Keratinocyte (primary cell): ENCODE data around the gene MICA. TPM values are rescaled to one million over a fixed set of nuclear protein-coding genes. Genes with fewer than 3 reads are reported as not detected.
A peak's percentile ranks its signal among the peaks of the same experiment; 100 is the strongest.
"Not testable (repeated sequence)": the region's sequence is repeated elsewhere in the genome, so short reads cannot be mapped to it uniquely, and the experiment has no call there.

Experiments used
- DNase-seq: peaks from one replicate; pipeline ENCODE4 v3.0.0-alpha.2; 2011; ENCODE audit warnings: low read depth, missing footprints, low spot score
- FAIRE-seq: peaks from 2 replicates; lab custom pipeline; 2011; peaks lifted over from hg19 to GRCh38; lab: Jason Lieb, UNC
- H2AFZ ChIP-seq: 2 replicates; pipeline ENCODE4 v1.6.0; 2012; ENCODE audit warnings: low read length, control low read depth, inconsistent platforms; ENCODE audit not compliant: control insufficient read depth
- H3K27ac ChIP-seq: 2 replicates; pipeline ENCODE4 v1.5.1; 2011; ENCODE audit warnings: low read length; ENCODE audit not compliant: control insufficient read depth, insufficient read depth
- H3K27me3 ChIP-seq: 3 replicates; pipeline ENCODE4 v1.6.0; 2011; ENCODE audit warnings: low read length; ENCODE audit not compliant: control insufficient read depth, insufficient read depth; ENCODE audit errors: extremely low read depth
- H3K36me3 ChIP-seq, 2 experiments: 2 replicates in 1 of 2; 3 replicates in 1 of 2; pipeline ENCODE4 v1.5.1; 2011; ENCODE audit warnings: low read length in 2 of 2, mild to moderate bottlenecking in 1 of 2; ENCODE audit not compliant: control insufficient read depth in 2 of 2, insufficient read depth in 2 of 2; ENCODE audit errors: extremely low read depth in 1 of 2
- H3K4me1 ChIP-seq: 3 replicates; pipeline ENCODE4 v1.5.1; 2011; ENCODE audit warnings: low read length; ENCODE audit not compliant: control insufficient read depth, insufficient read depth; ENCODE audit errors: extremely low read depth
- H3K4me2 ChIP-seq: 3 replicates; pipeline ENCODE4 v1.6.0; 2011; ENCODE audit warnings: low read depth, low read length; ENCODE audit not compliant: control insufficient read depth, insufficient read depth; ENCODE audit errors: extremely low read depth
- H3K4me3 ChIP-seq, 3 experiments: fragments of 200-600 bp in 1 of 3; sonication (generic) in 1 of 3; 2 replicates in 2 of 3; 3 replicates in 1 of 3; pipeline ENCODE4 v1.5.1; 2011 to 2016; ENCODE audit warnings: low read length in 3 of 3, mild to moderate bottlenecking in 3 of 3, control low read depth in 2 of 3, inconsistent platforms in 1 of 3, low read depth in 1 of 3, mixed read lengths in 1 of 3, mixed run types in 1 of 3, moderate library complexity in 1 of 3; ENCODE audit not compliant: control insufficient read depth in 2 of 3, insufficient read depth in 2 of 3; ENCODE audit errors: extremely low read depth in 1 of 3
- H3K79me2 ChIP-seq: 2 replicates; pipeline ENCODE4 v1.6.0; 2012; ENCODE audit warnings: low read length; ENCODE audit not compliant: control insufficient read depth, insufficient read depth
- H3K9ac ChIP-seq: 3 replicates; pipeline ENCODE4 v1.6.0; 2011; ENCODE audit warnings: low read length; ENCODE audit not compliant: control insufficient read depth, insufficient read depth; ENCODE audit errors: extremely low read depth
- H3K9me1 ChIP-seq: 3 replicates; pipeline ENCODE4 v1.6.0; 2011; ENCODE audit warnings: low read length; ENCODE audit not compliant: control insufficient read depth, insufficient read depth; ENCODE audit errors: extremely low read depth
- H3K9me3 ChIP-seq: 2 replicates; pipeline ENCODE4 v1.5.1; 2012; ENCODE audit warnings: low read depth, low read length; ENCODE audit not compliant: control insufficient read depth
- H4K20me1 ChIP-seq: 3 replicates; pipeline ENCODE4 v1.6.0; 2011; ENCODE audit warnings: low read length; ENCODE audit not compliant: control insufficient read depth, insufficient read depth; ENCODE audit errors: extremely low read depth
- CTCF ChIP-seq, 3 experiments: IDR thresholded peaks in 1 of 3; conservative IDR thresholded peaks in 1 of 3; optimal IDR thresholded peaks in 1 of 3; 2 replicates in 2 of 3; 3 replicates in 1 of 3; pipeline versions ENCODE3 to v1.5.1; 2011; ENCODE audit warnings: low read length in 3 of 3, mild to moderate bottlenecking in 3 of 3, moderate library complexity in 2 of 3, control low read depth in 1 of 3, inconsistent platforms in 1 of 3; ENCODE audit not compliant: insufficient read depth in 2 of 3; ENCODE audit errors: extremely low read depth in 1 of 3
- EZH2 ChIP-seq: IDR thresholded peaks from one replicate; pipeline ENCODE4 v1.6.1; 2012; ENCODE audit warnings: inconsistent platforms, mild to moderate bottlenecking, low read length, moderate library complexity
- dilution Hi-C: fragments of 300-500 bp; cut with MboI; formaldehyde crosslinking; loops from one replicate; pipeline ENCODE4 v1.7.0; 2020; ENCODE audit warnings: low sequenced_read_pairs; ENCODE audit not compliant: extremely low pct_ligation_motif_present
- polyA plus RNA-seq, 5 experiments: library from polyadenylated mRNA; depleted of rRNA in 3 of 5; stranded (reverse) in 3 of 5; stranded (forward) in 1 of 5; unstranded in 1 of 5; fragments of >200 nt; gene quantifications; 1 replicate in 1 of 5; 2 replicates in 3 of 5; 3 replicates in 1 of 5; pipeline versions ENCODE4 v1.2.1 to v1.2.3, GENCODE V29; 2011 to 2012; ENCODE audit warnings: missing spikeins in 2 of 5, low read depth in 1 of 5, low replicate concordance in 1 of 5

The MICA gene
- polyA plus RNA-seq, 1 donor (not counting 4 experiments of a cell fraction or from before 2014, with no cell fraction given), result 59.9 TPM

GRCh38 chr6:31395832-31396231, 7.6 kb upstream of the MICA start:
- no peak overlapping the region for H3K27ac ChIP-seq
- no peak overlapping the region for H3K4me3 ChIP-seq
- no peaks in the 10 kb centered on the region for H3K9me3 ChIP-seq
- no peak for FAIRE-seq
- DNase-seq, result no peak
- no peak for TF ChIP-seq EZH2
- TF ChIP-seq CTCF (optimal IDR thresholded peaks at IDR 0.05 in 1 of 3, IDR thresholded peaks at IDR 0.05 in 1 of 3, conservative IDR thresholded peaks at IDR 0.05 in 1 of 3; ENCODE audit: extremely low read depth in 1 of 3, insufficient read depth in 2 of 3, low read length in 3 of 3), result no peak
- H2AFZ ChIP-seq, result no peak overlapping the region
- H3K79me2 ChIP-seq, result peaks cover 2% of the 10 kb centered on the region
- dilution Hi-C loops, result no loop called here
- H3K9ac ChIP-seq, result no peak overlapping the region
- H3K4me2 ChIP-seq, result no peak overlapping the region
- H4K20me1 ChIP-seq, result no peaks in the 10 kb centered on the region
- no peaks in the 10 kb centered on the region for H3K27me3 ChIP-seq
- H3K9me1 ChIP-seq, result no peaks in the 10 kb centered on the region
- H3K36me3 ChIP-seq, result peaks cover 0 to 3% of the 10 kb centered on the region in 2 experiments
- H3K4me1 ChIP-seq, result peaks cover 9% of the 10 kb centered on the region

GRCh38 chr6:31396422-31397152, 6.8 kb upstream of the MICA start:
- no peaks in the 10 kb centered on the region for H3K27me3 ChIP-seq
- no peaks in the 10 kb centered on the region for H3K9me3 ChIP-seq
- peaks cover 17% of the 10 kb centered on the region for H3K4me1 ChIP-seq
- no peaks in the 10 kb centered on the region for H4K20me1 ChIP-seq
- no peak overlapping the region for H2AFZ ChIP-seq
- H3K79me2 ChIP-seq, result peaks cover 9% of the 10 kb centered on the region
- H3K9ac ChIP-seq, result no peak overlapping the region
- no peak for DNase-seq
- H3K36me3 ChIP-seq, result peaks cover 0 to 3% of the 10 kb centered on the region in 2 experiments
- H3K9me1 ChIP-seq, result no peaks in the 10 kb centered on the region
- H3K4me3 ChIP-seq, result no peak overlapping the region
- dilution Hi-C loops, result no loop called here
- TF ChIP-seq CTCF (optimal IDR thresholded peaks at IDR 0.05 in 1 of 3, IDR thresholded peaks at IDR 0.05 in 1 of 3, conservative IDR thresholded peaks at IDR 0.05 in 1 of 3; ENCODE audit: extremely low read depth in 1 of 3, insufficient read depth in 2 of 3, low read length in 3 of 3) (peak; percentile 68 to 89 (median 86)), EZH2 (no peak)
- peak overlapping the region; percentile 58 for H3K4me2 ChIP-seq
- H3K27ac ChIP-seq, result no peak overlapping the region
- peak; percentile 77 for FAIRE-seq

- H3K4me3 ChIP-seq, H2AFZ ChIP-seq, H3K9ac ChIP-seq, H3K27me3 ChIP-seq, H4K20me1 ChIP-seq, H3K36me3 ChIP-seq, H3K9me1 ChIP-seq, FAIRE-seq, dilution Hi-C loops, H3K27ac ChIP-seq, DNase-seq, H3K9me3 ChIP-seq: not testable (repeated sequence)
- Histone ChIP-seq H3K4me2 (peak overlapping the region; percentile 58), H3K4me1 (peaks cover 22% of the 10 kb centered on the region), H3K79me2 (peaks cover 14% of the 10 kb centered on the region)
Measured at GRCh38 chr6:31397153-31397499, 6.3 kb upstream of the MICA start.
